Measurements from ENCODE around the gene ZHX3.
"Not testable (repeated sequence)": the region's sequence is repeated elsewhere in the genome, so short reads cannot be mapped to it uniquely, and the experiment has no call there.

Gene ZHX3

GRCh38 chr20:41331731-41332130 lies 14.2 kb upstream of the ZHX3 start:
- DNase-seq: no peak

GRCh38 chr20:41330941-41331340 lies 13.4 kb upstream of the ZHX3 start:
- no peak for DNase-seq

- no peak for DNase-seq
Observed at GRCh38 chr20:41330343-41330720, 12.8 kb upstream of the ZHX3 start.

GRCh38 chr20:41329435-41330342 lies 12.2 kb upstream of the ZHX3 start:
- DNase-seq: peak; percentile 63

GRCh38 chr20:41327178-41327577 lies 9.6 kb upstream of the ZHX3 start:
- no peak for DNase-seq

GRCh38 chr20:41320976-41321375 lies 3.4 kb upstream of the ZHX3 start:
- DNase-seq: no peak

- DNase-seq: no peak
Observed at GRCh38 chr20:41320441-41320840, 2.9 kb upstream of the ZHX3 start.

GRCh38 chr20:41318271-41318649 lies 729 bp upstream of the ZHX3 start:
- no peak for DNase-seq

- peak; percentile 83 for DNase-seq
Observed at GRCh38 chr20:41316602-41317545, 657 bp downstream of the ZHX3 start.

- no peak for DNase-seq
Observed at GRCh38 chr20:41316051-41316450, 1.5 kb downstream of the ZHX3 start.

- no peak for DNase-seq
Observed at GRCh38 chr20:41314386-41314785, 3.1 kb downstream of the ZHX3 start.

GRCh38 chr20:41312009-41312408 lies 5.5 kb downstream of the ZHX3 start:
- DNase-seq: not testable (repeated sequence)

- no peak for DNase-seq
Observed at GRCh38 chr20:41309817-41310216, 7.7 kb downstream of the ZHX3 start.

- DNase-seq: no peak
Observed at GRCh38 chr20:41308726-41309413, 8.7 kb downstream of the ZHX3 start.

- DNase-seq: no peak
Observed at GRCh38 chr20:41308290-41308711, 9.2 kb downstream of the ZHX3 start.

- no peak for DNase-seq
Observed at GRCh38 chr20:41307021-41307420, 10.5 kb downstream of the ZHX3 start.

GRCh38 chr20:41306061-41306727 lies 11.3 kb downstream of the ZHX3 start:
- DNase-seq: no peak

GRCh38 chr20:41304424-41305079 lies 13.0 kb downstream of the ZHX3 start:
- DNase-seq: no peak

GRCh38 chr20:41304002-41304401 lies 13.5 kb downstream of the ZHX3 start:
- DNase-seq: no peak

GRCh38 chr20:41300886-41301285 lies 16.6 kb downstream of the ZHX3 start:
- no peak for DNase-seq

- no peak for DNase-seq
Observed at GRCh38 chr20:41300383-41300782, 17.1 kb downstream of the ZHX3 start.

GRCh38 chr20:41299899-41300298 lies 17.6 kb downstream of the ZHX3 start:
- DNase-seq: no peak

Measured in activated naive CD4-positive, alpha-beta T cell treated with Interleukin-2 at 50 U/mL for 16 hours (primary cell).